Dendritic cell treated with granulocyte-macrophage colony-stimulating factor and Interleukin-4, amounts not matched to agents 40 ng/mL and 50 ng/mL, for 4 days (primary cell): ENCODE measurements around the gene HIKESHI.
"Not testable (repeated sequence)": the region's sequence is repeated elsewhere in the genome, so short reads cannot be mapped to it uniquely, and the experiment has no call there.

Experiments used
- H3K27ac Mint-ChIP-seq: one replicate; pipeline ENCODE4 v1.8.0; 2022; ENCODE audit warnings: mild to moderate bottlenecking, mixed read lengths
- H3K27me3 Mint-ChIP-seq: one replicate; pipeline ENCODE4 v1.8.0; 2022; ENCODE audit warnings: mild to moderate bottlenecking, mixed read lengths
- H3K36me3 Mint-ChIP-seq: one replicate; pipeline ENCODE4 v1.8.0; 2022; ENCODE audit warnings: low read depth, mixed read lengths
- H3K4me1 Mint-ChIP-seq: one replicate; pipeline ENCODE4 v1.8.0; 2022; ENCODE audit warnings: low read depth, mixed read lengths
- H3K4me3 Mint-ChIP-seq: one replicate; pipeline ENCODE4 v1.8.0; 2022; ENCODE audit warnings: mild to moderate bottlenecking, moderate library complexity, mixed read lengths
- H3K9me3 Mint-ChIP-seq: one replicate; pipeline ENCODE4 v1.8.0; 2022; ENCODE audit warnings: mixed read lengths
- intact Hi-C: fragments of 100-400 bp; cut with micrococcal nuclease; formaldehyde crosslinking; loops from one replicate; pipeline ENCODE4 v1.15.0; 2022

The HIKESHI gene

DNA sequence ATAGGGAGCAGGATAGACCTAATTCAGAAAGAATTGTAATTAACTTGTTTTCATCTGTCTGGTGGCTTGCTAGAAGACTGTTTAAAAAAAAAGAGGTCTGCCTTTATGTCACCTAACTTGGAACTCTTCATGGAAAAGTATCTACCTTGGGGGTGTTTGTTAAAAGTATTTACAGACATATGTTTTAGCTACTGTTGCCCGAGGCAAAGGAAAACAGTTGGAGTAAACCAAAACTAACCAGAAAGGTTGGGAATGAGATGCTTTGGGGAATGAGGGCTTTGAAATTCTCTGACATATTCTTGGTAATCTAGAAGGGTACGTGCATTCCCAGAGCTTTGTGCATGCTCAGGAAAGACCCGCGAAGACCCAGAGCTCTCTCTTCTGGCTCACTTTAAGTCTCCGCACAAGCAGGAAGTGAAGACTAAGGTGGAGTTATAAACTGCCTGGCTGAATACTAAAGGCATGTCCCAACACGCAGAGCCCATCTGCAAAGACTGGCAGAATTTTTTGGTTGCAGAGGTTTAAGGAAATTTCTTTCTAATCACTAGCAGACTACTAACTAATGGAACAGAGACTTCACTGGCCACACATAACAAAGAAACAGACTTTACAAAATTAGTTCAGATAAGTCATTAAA is 33.2 kb downstream of the HIKESHI start:
- Mint-ChIP-seq H3K4me3 (no peak overlapping the region), H3K9me3 (peaks cover 15% of the 10 kb centered on the region), H3K27ac (no peak overlapping the region), H3K27me3 (no peaks in the 10 kb centered on the region), H3K36me3 (peaks cover 80% of the 10 kb centered on the region), H3K4me1 (no peaks in the 10 kb centered on the region)
- intact Hi-C loops = no loop called here

DNA sequence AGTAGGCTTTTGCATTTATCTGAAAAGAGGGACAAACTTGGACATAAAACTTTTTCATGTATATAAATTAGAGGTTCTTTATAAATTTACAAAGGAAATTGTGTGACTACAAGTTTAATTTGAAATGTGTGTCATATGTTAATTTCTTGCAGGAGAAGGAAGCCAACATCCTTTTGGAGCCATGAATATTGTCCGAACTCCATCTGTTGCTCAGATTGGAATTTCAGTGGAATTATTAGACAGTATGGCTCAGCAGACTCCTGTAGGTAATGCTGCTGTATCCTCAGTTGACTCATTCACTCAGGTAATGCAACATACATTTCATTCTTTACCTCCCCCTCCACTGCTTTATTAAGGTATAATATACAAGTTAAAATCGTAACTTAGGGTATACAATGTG is 35.2 kb downstream of the HIKESHI start:
- H3K4me1 Mint-ChIP-seq = no peaks in the 10 kb centered on the region
- intact Hi-C loops = no loop called here
- H3K27me3 Mint-ChIP-seq = no peaks in the 10 kb centered on the region
- no peak overlapping the region for H3K4me3 Mint-ChIP-seq
- H3K27ac Mint-ChIP-seq = no peak overlapping the region
- H3K36me3 Mint-ChIP-seq = peaks cover 91% of the 10 kb centered on the region
- peaks cover 15% of the 10 kb centered on the region for H3K9me3 Mint-ChIP-seq

DNA sequence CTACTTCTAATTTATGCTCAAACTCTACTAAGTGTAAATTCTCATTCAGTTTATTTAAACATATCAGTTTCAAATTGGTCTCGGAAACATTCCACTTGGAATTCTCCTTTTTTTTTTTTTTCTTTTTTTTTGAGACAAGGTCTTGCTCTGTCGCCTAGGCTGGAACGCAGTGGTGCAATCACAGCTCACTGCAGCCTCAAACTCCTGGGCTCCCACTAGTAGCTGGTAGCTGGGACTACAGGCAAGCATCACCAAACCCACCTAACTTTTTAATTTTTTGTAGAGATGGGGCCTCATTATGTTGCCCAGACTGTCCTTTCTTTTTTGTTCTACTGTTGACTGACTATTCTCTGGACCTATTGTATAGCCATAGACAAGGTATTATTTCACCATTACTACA is 39.3 kb downstream of the HIKESHI start:
- H3K4me3 Mint-ChIP-seq = no peak overlapping the region
- intact Hi-C loops = no loop called here
- H3K4me1 Mint-ChIP-seq = no peaks in the 10 kb centered on the region
- peaks cover 15% of the 10 kb centered on the region for H3K9me3 Mint-ChIP-seq
- peaks cover 60% of the 10 kb centered on the region for H3K36me3 Mint-ChIP-seq
- no peaks in the 10 kb centered on the region for H3K27me3 Mint-ChIP-seq
- no peak overlapping the region for H3K27ac Mint-ChIP-seq

DNA sequence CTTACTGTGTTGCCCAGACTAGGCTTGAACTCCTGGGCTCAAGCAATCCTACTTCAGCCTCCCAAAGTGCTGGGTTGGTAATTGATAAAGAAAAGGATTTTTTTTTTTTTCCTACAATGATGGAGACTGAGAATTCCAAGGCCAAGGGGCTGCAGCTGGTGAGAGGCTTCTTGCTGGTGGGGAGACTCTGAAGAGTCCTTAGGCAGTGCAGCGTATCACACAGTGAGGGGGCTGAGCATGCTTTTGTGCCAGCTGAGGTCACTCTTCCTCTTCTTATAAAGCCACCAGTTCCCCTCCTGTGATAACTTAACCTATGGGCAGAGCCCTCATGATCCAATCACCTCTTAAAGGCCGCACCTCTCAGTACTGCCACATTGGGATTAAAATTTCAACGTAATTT is 44.5 kb downstream of the HIKESHI start:
- no peaks in the 10 kb centered on the region for H3K9me3 Mint-ChIP-seq
- no peaks in the 10 kb centered on the region for H3K27me3 Mint-ChIP-seq
- intact Hi-C loops = no loop called here
- H3K36me3 Mint-ChIP-seq = peaks cover 16% of the 10 kb centered on the region
- H3K4me3 Mint-ChIP-seq = no peak overlapping the region
- H3K4me1 Mint-ChIP-seq = no peaks in the 10 kb centered on the region
- H3K27ac Mint-ChIP-seq = no peak overlapping the region

DNA sequence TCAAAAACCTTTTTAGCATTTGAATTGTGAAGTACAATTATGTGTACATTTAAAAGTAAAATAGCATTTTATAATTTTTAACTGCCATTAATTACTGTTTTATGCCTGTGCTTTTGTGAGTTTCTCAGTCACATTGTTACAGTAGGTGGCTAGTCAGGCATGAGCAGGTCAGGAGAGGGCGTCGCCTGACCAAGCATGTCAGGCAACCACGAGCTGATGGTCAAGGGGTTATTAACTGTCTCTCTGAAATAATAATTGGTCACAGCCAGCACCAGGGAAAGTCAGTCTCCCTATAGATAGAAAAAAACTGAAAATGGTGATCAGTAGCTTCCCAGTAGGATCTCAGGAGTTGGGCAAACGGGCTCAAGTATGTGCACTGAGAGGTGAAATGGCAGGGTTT is 53.2 kb downstream of the HIKESHI start:
- intact Hi-C loops = no loop called here
- H3K4me1 Mint-ChIP-seq = no peaks in the 10 kb centered on the region
- no peaks in the 10 kb centered on the region for H3K27me3 Mint-ChIP-seq
- no peak overlapping the region for H3K27ac Mint-ChIP-seq
- H3K4me3 Mint-ChIP-seq = no peak overlapping the region
- no peaks in the 10 kb centered on the region for H3K9me3 Mint-ChIP-seq
- H3K36me3 Mint-ChIP-seq = no peaks in the 10 kb centered on the region

DNA sequence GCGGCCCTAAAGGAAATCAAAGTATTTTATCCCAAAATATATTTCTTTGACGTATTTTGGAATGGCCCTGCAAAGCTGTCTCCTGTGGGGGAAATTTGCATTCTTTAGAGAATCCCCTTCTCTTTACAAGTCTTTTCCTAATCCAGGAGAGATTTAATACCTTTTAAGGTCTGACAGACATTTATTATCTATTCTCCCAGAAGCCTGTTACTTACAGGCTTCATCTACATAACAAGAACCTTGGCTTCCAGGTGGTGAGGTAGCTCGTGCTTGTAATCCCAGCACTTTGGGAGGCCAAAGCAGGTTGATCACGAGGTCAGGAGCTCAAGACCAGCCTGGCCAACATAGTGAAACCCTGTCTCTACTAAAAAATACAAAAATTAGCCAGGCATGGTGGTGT is 55.4 kb downstream of the HIKESHI start:
- H3K4me1 Mint-ChIP-seq, H3K9me3 Mint-ChIP-seq, intact Hi-C loops, H3K27me3 Mint-ChIP-seq, H3K4me3 Mint-ChIP-seq, H3K36me3 Mint-ChIP-seq, H3K27ac Mint-ChIP-seq: not testable (repeated sequence)

DNA sequence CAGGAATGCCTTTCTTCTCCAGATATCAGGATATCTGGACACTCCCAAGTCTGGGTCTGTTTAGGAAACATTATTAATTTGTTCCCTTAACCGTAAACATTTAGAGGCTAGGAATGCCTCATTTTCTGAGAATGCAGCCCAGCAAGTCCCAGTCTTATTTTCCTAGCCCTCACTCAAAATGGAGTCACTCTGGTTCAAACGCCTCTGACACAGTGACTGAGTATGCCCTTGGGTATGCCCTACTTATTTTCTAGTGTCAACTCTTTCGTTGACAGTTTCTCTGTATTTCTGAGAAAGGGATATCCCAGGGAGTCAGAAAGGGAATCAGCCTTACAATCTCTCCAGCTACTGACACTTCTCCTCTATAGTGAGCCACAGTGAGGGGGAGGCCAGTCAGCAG is 56.7 kb downstream of the HIKESHI start:
- no peaks in the 10 kb centered on the region for H3K36me3 Mint-ChIP-seq
- intact Hi-C loops = no loop called here
- no peaks in the 10 kb centered on the region for H3K4me1 Mint-ChIP-seq
- no peaks in the 10 kb centered on the region for H3K27me3 Mint-ChIP-seq
- no peaks in the 10 kb centered on the region for H3K9me3 Mint-ChIP-seq
- no peak overlapping the region for H3K4me3 Mint-ChIP-seq
- H3K27ac Mint-ChIP-seq = no peak overlapping the region

DNA sequence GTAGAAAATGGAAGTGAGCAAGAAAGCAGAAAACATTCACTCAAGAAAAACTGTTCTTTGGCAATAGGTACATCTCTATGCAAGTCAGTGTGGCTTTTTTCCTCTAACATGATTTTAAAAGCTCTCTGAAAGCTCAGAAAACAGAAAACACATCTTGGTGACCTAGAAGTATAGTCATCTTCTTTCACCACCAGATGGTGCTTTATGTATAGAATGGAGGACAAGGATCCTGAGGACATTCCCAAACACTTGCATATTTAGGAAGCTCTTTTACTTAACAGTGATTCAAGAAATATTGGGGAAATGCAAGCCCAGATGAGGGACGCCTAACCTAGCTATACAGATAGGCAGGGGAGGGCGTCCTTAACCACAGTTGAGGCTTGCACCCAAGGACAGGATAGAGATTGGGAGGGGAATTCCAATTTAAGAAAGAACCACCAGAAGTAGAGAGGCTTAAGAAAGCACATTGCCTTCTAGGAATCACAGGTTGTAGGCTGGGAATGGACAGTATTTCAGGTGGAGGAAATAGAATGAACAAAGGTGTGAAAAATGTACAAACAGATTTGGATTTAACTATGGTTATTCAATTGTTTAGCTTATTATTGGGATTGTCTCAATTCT is 58.8 kb downstream of the HIKESHI start:
- no peak overlapping the region for H3K27ac Mint-ChIP-seq
- H3K4me1 Mint-ChIP-seq = no peaks in the 10 kb centered on the region
- intact Hi-C loops = no loop called here
- H3K27me3 Mint-ChIP-seq = no peaks in the 10 kb centered on the region
- no peak overlapping the region for H3K4me3 Mint-ChIP-seq
- no peaks in the 10 kb centered on the region for H3K36me3 Mint-ChIP-seq
- H3K9me3 Mint-ChIP-seq = no peaks in the 10 kb centered on the region

DNA sequence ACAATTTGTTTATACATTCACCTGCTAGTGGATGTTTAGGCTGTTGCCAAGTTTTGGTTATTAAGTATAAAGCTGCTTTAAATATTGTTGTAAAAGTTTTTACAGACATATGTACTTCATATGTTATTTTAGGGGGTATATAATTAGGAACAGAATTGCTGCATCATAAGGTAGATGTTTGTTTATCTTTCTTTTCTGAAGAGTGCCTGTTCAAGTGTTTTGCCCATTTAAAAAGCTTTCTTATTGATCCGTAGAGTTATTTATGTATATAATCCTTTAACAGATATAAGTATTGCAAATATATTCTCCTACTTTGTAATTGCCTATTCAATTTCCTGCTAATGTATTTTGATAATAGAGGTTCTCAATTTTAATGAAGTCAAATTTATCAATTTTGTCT is 61.4 kb downstream of the HIKESHI start:
- Mint-ChIP-seq H3K4me3 (no peak overlapping the region), H3K4me1 (no peaks in the 10 kb centered on the region), H3K27me3 (no peaks in the 10 kb centered on the region), H3K9me3 (no peaks in the 10 kb centered on the region), H3K27ac (no peak overlapping the region), H3K36me3 (no peaks in the 10 kb centered on the region)
- intact Hi-C loops = no loop called here

DNA sequence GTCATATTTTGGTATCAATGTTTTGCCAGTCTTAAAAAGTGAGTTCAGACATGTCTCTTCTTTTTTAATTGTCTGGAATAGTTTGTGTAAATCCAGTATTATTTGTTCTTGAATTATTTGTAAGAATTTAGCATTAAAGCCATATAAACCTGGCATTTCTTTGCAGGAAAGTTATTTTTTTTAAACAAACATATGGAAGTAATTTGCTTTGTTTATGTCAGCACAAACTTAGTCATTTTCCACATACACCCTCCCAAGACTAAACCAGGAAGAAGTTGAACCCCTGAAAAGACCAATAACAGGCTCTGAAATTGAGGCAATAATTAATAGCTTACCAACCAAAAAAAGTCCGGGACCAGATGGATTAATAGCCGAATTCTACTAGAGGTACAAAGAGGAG is 63.5 kb downstream of the HIKESHI start:
- no peaks in the 10 kb centered on the region for H3K27me3 Mint-ChIP-seq
- no peaks in the 10 kb centered on the region for H3K4me1 Mint-ChIP-seq
- H3K4me3 Mint-ChIP-seq = no peak overlapping the region
- H3K9me3 Mint-ChIP-seq = peaks cover 11% of the 10 kb centered on the region
- intact Hi-C loops = no loop called here
- H3K36me3 Mint-ChIP-seq = no peaks in the 10 kb centered on the region
- H3K27ac Mint-ChIP-seq = no peak overlapping the region

DNA sequence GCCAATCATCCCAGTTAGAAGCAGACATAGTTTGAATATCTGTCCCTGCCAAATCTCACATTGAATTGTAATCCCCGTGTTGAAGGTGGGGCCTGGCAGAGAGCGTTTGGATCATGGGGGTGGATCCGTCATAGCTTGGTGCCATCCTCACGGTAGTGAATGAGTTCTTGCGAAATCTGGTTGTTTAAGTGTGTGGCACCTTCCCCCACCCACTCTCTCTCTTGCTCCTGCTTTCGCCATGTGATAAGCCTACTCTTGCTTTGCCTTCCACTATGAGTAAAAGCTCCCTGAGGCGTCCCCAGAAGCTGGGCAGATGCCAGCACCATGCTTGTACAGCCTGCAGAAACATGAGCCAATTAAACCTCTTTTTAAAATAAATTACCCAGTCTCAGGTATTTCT is 67.6 kb downstream of the HIKESHI start:
- Mint-ChIP-seq H3K4me3 (no peak overlapping the region), H3K4me1 (peaks cover 6% of the 10 kb centered on the region), H3K36me3 (no peaks in the 10 kb centered on the region), H3K9me3 (peaks cover 22% of the 10 kb centered on the region), H3K27me3 (peaks cover 3% of the 10 kb centered on the region), H3K27ac (no peak overlapping the region)
- intact Hi-C loops = no loop called here

DNA sequence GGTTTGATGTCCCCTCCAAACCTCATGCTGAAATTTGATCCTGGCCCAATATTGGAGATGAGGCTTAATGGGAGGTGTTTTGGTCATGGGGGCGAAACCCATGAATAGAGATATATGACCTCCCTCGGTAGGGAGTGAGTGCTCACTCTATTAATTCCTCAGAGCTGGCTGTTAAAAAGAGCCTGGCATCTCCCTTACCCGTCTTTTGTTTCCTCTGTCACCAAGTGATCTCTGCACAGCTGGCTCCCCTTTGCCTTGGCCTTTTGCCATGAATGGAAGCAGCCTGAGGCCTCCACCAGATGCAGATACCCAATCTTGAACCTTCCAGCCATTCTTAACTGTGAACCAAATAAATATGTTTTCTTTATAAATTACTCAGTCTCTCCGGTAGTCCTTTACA is 68.1 kb downstream of the HIKESHI start:
- peaks cover 8% of the 10 kb centered on the region for H3K27me3 Mint-ChIP-seq
- no peak overlapping the region for H3K27ac Mint-ChIP-seq
- peaks cover 22% of the 10 kb centered on the region for H3K9me3 Mint-ChIP-seq
- no peaks in the 10 kb centered on the region for H3K36me3 Mint-ChIP-seq
- intact Hi-C loops = no loop called here
- no peak overlapping the region for H3K4me3 Mint-ChIP-seq
- H3K4me1 Mint-ChIP-seq = peaks cover 6% of the 10 kb centered on the region

DNA sequence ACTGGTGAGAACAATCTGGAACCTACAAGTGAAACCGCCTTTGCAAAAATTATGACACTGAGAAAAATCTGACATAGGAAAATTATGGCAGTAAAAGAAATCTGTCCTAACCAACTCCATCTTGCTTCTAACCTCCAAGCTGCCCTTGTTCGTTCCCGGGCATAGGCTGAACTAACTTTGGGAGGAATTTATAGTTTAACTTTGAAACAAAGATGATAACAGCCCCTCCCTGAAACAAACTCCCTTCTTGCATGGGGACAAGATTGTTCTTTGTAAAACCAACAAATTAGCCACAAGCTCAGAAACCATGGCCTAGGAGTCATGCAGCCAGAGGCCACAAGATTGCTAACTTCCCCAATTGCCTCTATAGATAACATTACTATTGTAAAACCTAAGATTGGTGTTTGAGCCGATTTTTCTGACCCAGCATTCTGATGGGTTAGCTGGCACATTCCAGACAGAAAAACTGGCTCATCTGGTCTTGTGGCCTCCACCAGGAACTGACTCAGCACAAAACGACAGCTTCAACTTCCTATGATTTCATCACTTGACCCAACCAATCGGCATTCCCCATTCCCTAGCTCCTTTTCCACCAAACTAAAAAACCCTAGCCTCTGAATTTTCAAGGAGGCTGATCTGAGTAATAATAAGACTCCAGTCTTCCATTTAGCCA is 69.0 kb downstream of the HIKESHI start:
- Mint-ChIP-seq H3K4me1 (peaks cover 6% of the 10 kb centered on the region), H3K27ac (no peak overlapping the region), H3K27me3 (peaks cover 8% of the 10 kb centered on the region), H3K9me3 (peaks cover 24% of the 10 kb centered on the region), H3K4me3 (no peak overlapping the region), H3K36me3 (no peaks in the 10 kb centered on the region)
- intact Hi-C loops = no loop called here

DNA sequence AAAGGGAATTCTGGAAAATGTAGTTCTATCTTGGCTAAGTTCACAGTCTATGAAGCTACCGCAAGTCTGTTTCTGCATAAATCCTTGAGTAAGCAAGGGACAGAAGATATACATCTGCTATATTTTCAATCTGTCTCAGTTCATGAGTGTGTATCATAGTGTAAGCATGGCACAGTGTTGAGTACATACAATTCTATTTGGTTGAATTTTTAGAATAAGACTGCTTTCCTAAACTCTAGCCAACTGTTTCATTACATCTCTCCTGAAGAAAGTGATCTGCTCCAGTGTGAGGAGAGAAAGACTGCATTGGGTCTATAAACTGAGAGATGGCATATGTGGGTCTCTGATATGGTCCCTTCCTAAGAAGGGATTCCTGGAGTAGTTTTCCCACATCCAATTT is 70.0 kb downstream of the HIKESHI start:
- no peak overlapping the region for H3K4me3 Mint-ChIP-seq
- H3K36me3 Mint-ChIP-seq = no peaks in the 10 kb centered on the region
- H3K9me3 Mint-ChIP-seq = peaks cover 30% of the 10 kb centered on the region
- H3K27me3 Mint-ChIP-seq = peaks cover 8% of the 10 kb centered on the region
- H3K27ac Mint-ChIP-seq = no peak overlapping the region
- intact Hi-C loops = no loop called here
- peaks cover 6% of the 10 kb centered on the region for H3K4me1 Mint-ChIP-seq

DNA sequence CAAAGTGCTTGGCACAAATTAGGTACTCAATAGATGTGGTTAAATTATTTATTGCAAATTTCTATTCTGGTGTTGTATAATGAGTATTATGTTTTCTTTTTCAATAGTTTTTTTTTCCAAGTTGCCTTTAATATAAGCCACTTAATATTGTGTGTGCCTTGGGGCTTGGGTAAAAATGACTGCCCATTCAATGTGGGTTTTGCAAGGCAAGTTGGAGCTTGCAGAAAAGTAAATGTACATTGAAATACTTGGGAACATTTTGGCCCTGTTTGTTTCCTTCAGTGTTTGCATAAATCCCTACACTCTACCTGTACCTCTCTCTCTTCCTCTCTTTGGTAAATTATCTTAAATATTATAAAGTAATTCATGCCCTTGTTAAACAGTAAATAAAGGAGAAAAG is 70.5 kb downstream of the HIKESHI start:
- Mint-ChIP-seq H3K4me1 (peaks cover 6% of the 10 kb centered on the region), H3K4me3 (no peak overlapping the region), H3K27ac (no peak overlapping the region), H3K27me3 (peaks cover 8% of the 10 kb centered on the region), H3K9me3 (peaks cover 30% of the 10 kb centered on the region), H3K36me3 (no peaks in the 10 kb centered on the region)
- intact Hi-C loops = no loop called here
